Measurements from ENCODE around the gene ASTN2. TPM values are rescaled to one million over a fixed set of nuclear protein-coding genes. Genes with fewer than 3 reads are reported as not detected.

ASTN2 gene
- polyA plus RNA-seq, 2 of the 4 experiments (the other 2 are of a cell fraction), result 5.8 to 11.6 TPM

DNA sequence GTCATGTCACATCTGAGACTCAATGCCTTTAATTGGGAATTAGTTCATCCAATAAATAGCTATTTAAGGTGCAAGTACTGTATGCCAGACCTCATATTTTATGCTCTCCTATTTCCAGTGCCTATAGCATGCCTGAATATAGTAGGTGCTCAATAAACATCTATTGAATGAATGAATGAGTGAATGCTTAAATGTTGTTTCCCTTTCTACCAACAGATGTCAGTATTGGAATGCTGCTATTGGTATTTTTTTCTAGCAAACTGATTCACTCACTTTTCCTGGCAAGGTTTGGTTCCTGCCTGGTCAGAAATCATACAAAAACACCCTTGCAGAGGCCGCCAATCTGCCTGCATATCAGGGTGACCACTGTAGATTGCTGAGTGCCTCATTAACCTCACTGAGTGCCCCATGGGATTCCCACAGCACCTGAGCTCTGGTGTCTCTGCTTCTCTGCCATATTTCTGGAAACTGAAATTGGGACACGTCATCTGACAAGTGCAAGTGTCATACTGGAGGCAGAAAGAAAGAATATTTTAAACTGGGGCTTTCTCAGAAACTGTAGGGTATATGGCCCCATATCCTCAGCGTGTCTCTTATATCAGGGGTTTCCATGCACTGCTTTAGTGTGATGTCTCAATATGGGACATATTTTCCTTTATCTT lies 368.1 kb downstream of the ASTN2 start:
- no peak for DNase-seq (ENCODE audit: low read depth in 1 of 2, low spot score in 1 of 2)
- no peaks in the 10 kb centered on the region for H3K4me1 ChIP-seq
- CTCF ChIA-PET, result no interaction called here
- no peak overlapping the region for H3K27ac ChIP-seq
- no peak overlapping the region for H3K4me2 ChIP-seq
- WGBS (ENCODE audit: missing lambda C conversion rate), result 39% methylated on average over 2 of the region's 3 CpGs
- ATAC-seq, result no peak
- POLR2A ChIA-PET, result no interaction called here
- H3K4me3 ChIP-seq, result no peak overlapping the region
- TF ChIP-seq RAD21 (conservative IDR thresholded peaks at IDR 0.05 in 1 of 2, IDR thresholded peaks at IDR 0.05 in 1 of 2), result peak; percentile 24 to 36; a peak in 4 of 5 replicates
- no peak for TF ChIP-seq GATA3 (IDR thresholded peaks at IDR 0.05; ENCODE audit: borderline replicate concordance)
- H3K9me3 ChIP-seq, result no peaks in the 10 kb centered on the region
- no peak for FAIRE-seq

DNA sequence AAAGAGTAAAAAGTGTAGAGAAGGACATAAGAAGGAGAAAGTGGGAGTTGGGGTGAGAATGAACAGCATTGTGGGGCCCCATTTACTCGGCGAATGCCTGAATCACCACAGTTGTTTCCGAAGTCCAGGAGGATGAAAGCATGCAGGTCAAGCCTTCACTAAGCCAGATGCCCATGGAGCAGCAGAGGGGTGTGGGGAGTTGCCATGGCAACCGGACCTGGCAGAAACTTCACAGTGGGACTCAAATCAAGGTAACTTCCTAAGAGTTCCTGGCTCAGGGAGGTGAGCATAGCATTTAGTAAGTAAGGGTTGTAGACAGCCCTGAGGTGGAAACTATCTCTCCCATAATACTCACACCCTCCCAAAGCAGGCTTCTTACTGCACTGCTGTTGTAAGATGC lies 370.6 kb downstream of the ASTN2 start:
- H3K9me3 ChIP-seq, result no peaks in the 10 kb centered on the region
- TF ChIP-seq JUN (IDR thresholded peaks at IDR 0.05), result no peak
- TF ChIP-seq, protein P1, sequence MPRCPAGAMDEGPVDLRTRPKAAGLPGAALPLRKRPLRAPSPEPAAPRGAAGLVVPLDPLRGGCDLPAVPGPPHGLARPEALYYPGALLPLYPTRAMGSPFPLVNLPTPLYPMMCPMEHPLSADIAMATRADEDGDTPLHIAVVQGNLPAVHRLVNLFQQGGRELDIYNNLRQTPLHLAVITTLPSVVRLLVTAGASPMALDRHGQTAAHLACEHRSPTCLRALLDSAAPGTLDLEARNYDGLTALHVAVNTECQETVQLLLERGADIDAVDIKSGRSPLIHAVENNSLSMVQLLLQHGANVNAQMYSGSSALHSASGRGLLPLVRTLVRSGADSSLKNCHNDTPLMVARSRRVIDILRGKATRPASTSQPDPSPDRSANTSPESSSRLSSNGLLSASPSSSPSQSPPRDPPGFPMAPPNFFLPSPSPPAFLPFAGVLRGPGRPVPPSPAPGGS (IDR thresholded peaks at IDR 0.05), result no peak
- no peak for TF ChIP-seq ZFP36 (IDR thresholded peaks at IDR 0.05; ENCODE audit: borderline replicate concordance, partially characterized antibody)
- TF ChIP-seq CBX8 (IDR thresholded peaks at IDR 0.05), result no peak
- TF ChIP-seq EP300 (IDR thresholded peaks at IDR 0.05), result no peak
- no peak for TF ChIP-seq HDAC2 (IDR thresholded peaks at IDR 0.05)
- TF ChIP-seq RARB (CRISPR knock-in tag; IDR thresholded peaks at IDR 0.05), result no peak
- TF ChIP-seq CHD2 (IDR thresholded peaks at IDR 0.05; ENCODE audit: low read length, partially characterized antibody), result no peak
- TF ChIP-seq POLR2A (IDR thresholded peaks at IDR 0.05; ENCODE audit: low read length), result no peak
- no peak for TF ChIP-seq HOXA7 (CRISPR knock-in tag; IDR thresholded peaks at IDR 0.05)
- TF ChIP-seq CBX2 (IDR thresholded peaks at IDR 0.05; ENCODE audit: borderline replicate concordance, low read depth), result no peak
- no peak for TF ChIP-seq MAZ (IDR thresholded peaks at IDR 0.05; ENCODE audit: borderline replicate concordance, low read depth, low read length)
- no peak for TF ChIP-seq SREBF2 (IDR thresholded peaks at IDR 0.05)
- TF ChIP-seq GATA3 (IDR thresholded peaks at IDR 0.05; ENCODE audit: borderline replicate concordance), result no peak
- TF ChIP-seq NPAS2 (CRISPR knock-in tag; IDR thresholded peaks at IDR 0.05; ENCODE audit: borderline replicate concordance), result no peak
- TF ChIP-seq HOXB13 (CRISPR knock-in tag; IDR thresholded peaks at IDR 0.05; ENCODE audit: low read depth), result no peak
- TF ChIP-seq, protein P2, sequence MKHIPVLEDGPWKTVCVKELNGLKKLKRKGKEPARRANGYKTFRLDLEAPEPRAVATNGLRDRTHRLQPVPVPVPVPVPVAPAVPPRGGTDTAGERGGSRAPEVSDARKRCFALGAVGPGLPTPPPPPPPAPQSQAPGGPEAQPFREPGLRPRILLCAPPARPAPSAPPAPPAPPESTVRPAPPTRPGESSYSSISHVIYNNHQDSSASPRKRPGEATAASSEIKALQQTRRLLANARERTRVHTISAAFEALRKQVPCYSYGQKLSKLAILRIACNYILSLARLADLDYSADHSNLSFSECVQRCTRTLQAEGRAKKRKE (CRISPR knock-in tag; IDR thresholded peaks at IDR 0.05; ENCODE audit: low read depth), result no peak
- TF ChIP-seq, protein P3, sequence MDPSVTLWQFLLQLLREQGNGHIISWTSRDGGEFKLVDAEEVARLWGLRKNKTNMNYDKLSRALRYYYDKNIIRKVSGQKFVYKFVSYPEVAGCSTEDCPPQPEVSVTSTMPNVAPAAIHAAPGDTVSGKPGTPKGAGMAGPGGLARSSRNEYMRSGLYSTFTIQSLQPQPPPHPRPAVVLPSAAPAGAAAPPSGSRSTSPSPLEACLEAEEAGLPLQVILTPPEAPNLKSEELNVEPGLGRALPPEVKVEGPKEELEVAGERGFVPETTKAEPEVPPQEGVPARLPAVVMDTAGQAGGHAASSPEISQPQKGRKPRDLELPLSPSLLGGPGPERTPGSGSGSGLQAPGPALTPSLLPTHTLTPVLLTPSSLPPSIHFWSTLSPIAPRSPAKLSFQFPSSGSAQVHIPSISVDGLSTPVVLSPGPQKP (IDR thresholded peaks at IDR 0.05; ENCODE audit: low read depth, low read length), result no peak
- TF ChIP-seq ZNF302 (CRISPR knock-in tag; IDR thresholded peaks at IDR 0.05), result no peak
- CTCF ChIA-PET, result no interaction called here
- no peak for DNase-seq (ENCODE audit: low read depth in 1 of 2, low spot score in 1 of 2)
- FAIRE-seq, result no peak
- WGBS (ENCODE audit: missing lambda C conversion rate), result 20% methylated on average over 4 of the region's 4 CpGs
- H3K4me2 ChIP-seq, result no peak overlapping the region
- no peak for ATAC-seq
- H3K4me3 ChIP-seq, result no peak overlapping the region
- H3K27ac ChIP-seq, result no peak overlapping the region
- H3K4me1 ChIP-seq, result no peaks in the 10 kb centered on the region
- POLR2A ChIA-PET, result no interaction called here

DNA sequence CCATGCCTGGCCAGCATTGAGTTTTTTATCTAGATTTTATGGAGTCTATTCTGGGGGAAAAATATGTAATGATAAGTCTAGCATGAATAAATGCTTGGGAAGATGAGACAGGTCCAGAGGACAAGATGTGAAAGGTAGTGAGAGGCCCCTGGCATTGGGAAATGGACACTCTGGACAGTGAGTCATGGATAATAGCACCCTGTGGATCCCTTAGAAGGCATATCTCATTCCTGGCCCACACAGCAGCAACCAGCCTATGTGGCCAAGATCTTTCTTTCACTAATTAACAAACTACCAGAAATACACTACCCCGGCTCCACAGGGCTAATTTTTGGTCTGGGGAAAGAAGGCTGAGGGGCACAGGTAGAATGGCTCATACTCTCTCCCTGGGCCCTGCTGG lies 371.7 kb downstream of the ASTN2 start:
- CTCF ChIA-PET, result no interaction called here
- DNase-seq (ENCODE audit: low read depth in 1 of 2, low spot score in 1 of 2) (no peak), ATAC-seq (no peak), FAIRE-seq (no peak)
- POLR2A ChIA-PET, result no interaction called here
- TF ChIP-seq SMC3 (IDR thresholded peaks at IDR 0.05) (no peak), ESRRA (IDR thresholded peaks at IDR 0.05; ENCODE audit: borderline replicate concordance, low read length) (no peak), ZSCAN20 (CRISPR knock-in tag; IDR thresholded peaks at IDR 0.05) (no peak), ZFP36 (IDR thresholded peaks at IDR 0.05; ENCODE audit: borderline replicate concordance, partially characterized antibody) (no peak), NR3C1 (IDR thresholded peaks at IDR 0.05) (no peak), KDM5A (IDR thresholded peaks at IDR 0.05) (no peak), NFE2L2 (conservative IDR thresholded peaks at IDR 0.05; ENCODE audit: low read length) (no peak), JUN (IDR thresholded peaks at IDR 0.05) (no peak)
- TF ChIP-seq, protein P4, sequence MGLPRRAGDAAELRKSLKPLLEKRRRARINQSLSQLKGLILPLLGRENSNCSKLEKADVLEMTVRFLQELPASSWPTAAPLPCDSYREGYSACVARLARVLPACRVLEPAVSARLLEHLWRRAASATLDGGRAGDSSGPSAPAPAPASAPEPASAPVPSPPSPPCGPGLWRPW (IDR thresholded peaks at IDR 0.05), result no peak
- TF ChIP-seq, protein P5, sequence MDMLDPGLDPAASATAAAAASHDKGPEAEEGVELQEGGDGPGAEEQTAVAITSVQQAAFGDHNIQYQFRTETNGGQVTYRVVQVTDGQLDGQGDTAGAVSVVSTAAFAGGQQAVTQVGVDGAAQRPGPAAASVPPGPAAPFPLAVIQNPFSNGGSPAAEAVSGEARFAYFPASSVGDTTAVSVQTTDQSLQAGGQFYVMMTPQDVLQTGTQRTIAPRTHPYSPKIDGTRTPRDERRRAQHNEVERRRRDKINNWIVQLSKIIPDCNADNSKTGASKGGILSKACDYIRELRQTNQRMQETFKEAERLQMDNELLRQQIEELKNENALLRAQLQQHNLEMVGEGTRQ (IDR thresholded peaks at IDR 0.05), result no peak
- Histone ChIP-seq H3K4me3 (no peak overlapping the region), H3K4me1 (no peaks in the 10 kb centered on the region), H3K9me3 (no peaks in the 10 kb centered on the region), H3K4me2 (no peak overlapping the region), H3K27ac (no peak overlapping the region)
- 53% methylated on average over 1 of the region's 1 CpG for WGBS (ENCODE audit: missing lambda C conversion rate)
